ENCODE results near the gene NID2. TPM values are rescaled to one million over a fixed set of nuclear protein-coding genes. Genes with fewer than 3 reads are reported as not detected.
A peak's percentile ranks its signal among the peaks of the same experiment; 100 is the strongest.

NID2 gene, protein sequence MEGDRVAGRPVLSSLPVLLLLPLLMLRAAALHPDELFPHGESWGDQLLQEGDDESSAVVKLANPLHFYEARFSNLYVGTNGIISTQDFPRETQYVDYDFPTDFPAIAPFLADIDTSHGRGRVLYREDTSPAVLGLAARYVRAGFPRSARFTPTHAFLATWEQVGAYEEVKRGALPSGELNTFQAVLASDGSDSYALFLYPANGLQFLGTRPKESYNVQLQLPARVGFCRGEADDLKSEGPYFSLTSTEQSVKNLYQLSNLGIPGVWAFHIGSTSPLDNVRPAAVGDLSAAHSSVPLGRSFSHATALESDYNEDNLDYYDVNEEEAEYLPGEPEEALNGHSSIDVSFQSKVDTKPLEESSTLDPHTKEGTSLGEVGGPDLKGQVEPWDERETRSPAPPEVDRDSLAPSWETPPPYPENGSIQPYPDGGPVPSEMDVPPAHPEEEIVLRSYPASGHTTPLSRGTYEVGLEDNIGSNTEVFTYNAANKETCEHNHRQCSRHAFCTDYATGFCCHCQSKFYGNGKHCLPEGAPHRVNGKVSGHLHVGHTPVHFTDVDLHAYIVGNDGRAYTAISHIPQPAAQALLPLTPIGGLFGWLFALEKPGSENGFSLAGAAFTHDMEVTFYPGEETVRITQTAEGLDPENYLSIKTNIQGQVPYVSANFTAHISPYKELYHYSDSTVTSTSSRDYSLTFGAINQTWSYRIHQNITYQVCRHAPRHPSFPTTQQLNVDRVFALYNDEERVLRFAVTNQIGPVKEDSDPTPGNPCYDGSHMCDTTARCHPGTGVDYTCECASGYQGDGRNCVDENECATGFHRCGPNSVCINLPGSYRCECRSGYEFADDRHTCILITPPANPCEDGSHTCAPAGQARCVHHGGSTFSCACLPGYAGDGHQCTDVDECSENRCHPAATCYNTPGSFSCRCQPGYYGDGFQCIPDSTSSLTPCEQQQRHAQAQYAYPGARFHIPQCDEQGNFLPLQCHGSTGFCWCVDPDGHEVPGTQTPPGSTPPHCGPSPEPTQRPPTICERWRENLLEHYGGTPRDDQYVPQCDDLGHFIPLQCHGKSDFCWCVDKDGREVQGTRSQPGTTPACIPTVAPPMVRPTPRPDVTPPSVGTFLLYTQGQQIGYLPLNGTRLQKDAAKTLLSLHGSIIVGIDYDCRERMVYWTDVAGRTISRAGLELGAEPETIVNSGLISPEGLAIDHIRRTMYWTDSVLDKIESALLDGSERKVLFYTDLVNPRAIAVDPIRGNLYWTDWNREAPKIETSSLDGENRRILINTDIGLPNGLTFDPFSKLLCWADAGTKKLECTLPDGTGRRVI (N-terminal part only)
- total RNA-seq (not detected), polyA plus RNA-seq (0.30 TPM)

DNA sequence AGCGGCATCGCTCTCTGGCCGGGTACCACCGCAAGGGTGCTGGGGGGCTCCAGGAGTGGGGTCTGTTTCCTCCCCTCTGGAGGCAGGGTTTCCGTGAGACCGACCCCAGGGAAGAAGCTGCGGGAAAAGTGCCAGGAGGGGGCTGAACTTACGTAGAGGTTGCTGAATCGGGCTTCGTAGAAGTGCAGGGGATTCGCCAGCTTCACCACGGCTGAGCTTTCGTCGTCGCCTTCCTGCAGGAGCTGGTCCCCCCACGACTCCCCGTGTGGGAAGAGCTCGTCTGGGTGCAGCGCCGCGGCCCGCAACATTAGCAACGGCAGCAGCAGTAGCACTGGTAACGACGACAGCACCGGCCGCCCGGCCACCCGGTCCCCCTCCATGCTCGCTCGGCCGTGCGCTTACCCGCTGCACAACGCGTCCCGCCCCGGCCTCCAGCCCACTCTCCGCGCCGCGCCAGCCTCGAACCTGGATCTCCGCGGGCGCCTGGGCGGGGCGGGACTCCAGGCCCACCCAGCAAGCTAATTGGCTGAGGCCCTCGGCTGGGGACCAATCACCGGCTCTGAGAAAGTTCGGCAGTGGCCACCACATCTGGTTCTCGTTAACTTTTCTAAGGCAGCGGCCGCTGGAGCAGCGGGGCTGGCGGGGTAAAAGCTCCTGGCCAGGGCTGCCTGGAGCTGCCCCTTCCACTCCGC, at the start of gene NID2:
TSS of gene NID2 (minus strand) at position 445 of the 692 bp plus-strand sequence. CDS start at position 380, 65 bp downstream.
- peak within 1 kb of the TSS; percentile 64 for H3K4me3 ChIP-seq (ENCODE audit: low read length)
- CTCF ChIA-PET = interaction anchor here (1.1 to 3.2 kb wide), 3 partner anchors 13 to 198 kb away, joined by 3 to 14 read pairs (median 4); partner anchors contain the start of gene PTGDR
- POLR2A ChIA-PET = interaction anchor here (0.5 to 1.1 kb wide), 3 partner anchors 24 to 107 kb away, joined by 3 to 4 read pairs (median 3); no protein-coding TSS in a partner anchor

DNA sequence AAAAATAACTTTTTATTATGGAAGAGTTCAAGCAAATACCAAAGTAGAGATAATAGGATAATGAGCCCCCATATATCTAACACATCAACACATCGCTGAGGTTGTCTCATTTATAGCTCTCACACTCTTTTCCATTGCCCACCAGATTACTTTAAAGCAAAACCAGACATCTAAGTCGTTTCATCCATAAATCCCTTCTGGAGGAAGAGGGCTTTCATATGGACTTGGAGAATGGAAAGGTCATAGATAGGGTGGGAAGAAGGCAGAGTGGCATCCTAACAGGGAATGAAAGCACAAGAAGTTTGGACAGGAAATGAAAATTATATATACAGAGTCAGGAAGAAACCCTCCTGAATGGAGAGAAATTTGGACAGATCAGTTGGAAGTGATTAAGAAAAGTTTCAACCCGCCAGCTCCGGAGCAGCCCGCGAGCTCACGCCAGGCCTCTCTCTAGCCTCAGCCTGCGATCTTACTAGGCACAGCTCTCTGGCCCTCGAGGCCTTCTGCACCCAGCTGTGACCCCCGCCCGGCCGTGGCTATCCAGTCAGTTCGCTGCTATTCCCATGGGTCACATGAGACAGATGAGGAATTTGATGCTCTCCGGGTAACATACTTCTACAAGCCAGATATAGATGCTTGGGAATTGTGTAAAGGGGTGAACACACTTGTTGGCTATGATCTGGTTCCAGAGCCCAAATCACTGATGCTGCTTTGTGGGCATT, 48.4 kb upstream of the NID2 start:
- Mint-ChIP-seq H3K27me3 (no peaks in the 10 kb centered on the region), H3K4me1 (no peaks in the 10 kb centered on the region), H3K9me3 (no peaks in the 10 kb centered on the region), H3K36me3 (peaks cover 0 to 1% (median 0%) of the 10 kb centered on the region in 3 donors), H3K4me3 (no peak overlapping the region), H3K27ac (peak overlapping the region in 1 of 8 donors; percentile 4)
- Histone ChIP-seq H3K27me3 (ENCODE audit: insufficient read depth, low read length, poor library complexity, severe bottlenecking) (no peaks in the 10 kb centered on the region), H3K4me3 (ENCODE audit: low read length) (no peak overlapping the region), H3K36me3 (ENCODE audit: insufficient read depth, low read length) (no peaks in the 10 kb centered on the region), H3K9me3 (ENCODE audit: low read length) (no peaks in the 10 kb centered on the region), H3K4me1 (ENCODE audit: insufficient read depth, low read length) (no peaks in the 10 kb centered on the region), H3K27ac (ENCODE audit: low read depth, low read length) (no peak overlapping the region)
- no peak for DNase-seq
- POLR2A ChIA-PET = no interaction called here
- CTCF ChIA-PET = no interaction called here

More for the DNA sequence above, at the start of gene NID2:
- H3K4me1 ChIP-seq (ENCODE audit: insufficient read depth, low read length) = peaks cover 18% of the 10 kb centered on the region
- Mint-ChIP-seq H3K27me3 (peaks cover 29 to 36% of the 10 kb centered on the region in 2 donors), H3K27ac (peak within 1 kb of the TSS in 2 of 8 donors; percentile 5 to 12), H3K4me1 (peaks cover 21 to 35% (median 32%) of the 10 kb centered on the region in 3 donors), H3K4me3 (peak within 1 kb of the TSS; percentile 60 to 90 (median 79)), H3K36me3 (peaks cover 0 to 3% (median 0%) of the 10 kb centered on the region in 3 donors), H3K9me3 (no peaks in the 10 kb centered on the region)
- H3K36me3 ChIP-seq (ENCODE audit: insufficient read depth, low read length) = no peaks in the 10 kb centered on the region
- peak; percentile 17 to 63 (median 42) for DNase-seq
- peaks cover 28% of the 10 kb centered on the region for H3K27me3 ChIP-seq (ENCODE audit: insufficient read depth, low read length, poor library complexity, severe bottlenecking)
- no peak within 1 kb of the TSS for H3K27ac ChIP-seq (ENCODE audit: low read depth, low read length)
- no peaks in the 10 kb centered on the region for H3K9me3 ChIP-seq (ENCODE audit: low read length)

GRCh38 chr14:52115286-52115685, 46.4 kb upstream of the NID2 start:
- H3K4me3 ChIP-seq (ENCODE audit: low read length) = no peak overlapping the region
- H3K36me3 Mint-ChIP-seq = peaks cover 0 to 1% (median 0%) of the 10 kb centered on the region in 3 donors
- H3K27me3 Mint-ChIP-seq = no peaks in the 10 kb centered on the region
- no peaks in the 10 kb centered on the region for H3K4me1 Mint-ChIP-seq
- H3K4me3 Mint-ChIP-seq = no peak overlapping the region
- H3K36me3 ChIP-seq (ENCODE audit: insufficient read depth, low read length) = no peaks in the 10 kb centered on the region
- H3K27ac Mint-ChIP-seq = no peak overlapping the region
- H3K4me1 ChIP-seq (ENCODE audit: insufficient read depth, low read length) = no peaks in the 10 kb centered on the region
- POLR2A ChIA-PET = no interaction called here
- CTCF ChIA-PET = no interaction called here
- no peak for DNase-seq
- H3K27ac ChIP-seq (ENCODE audit: low read depth, low read length) = no peak overlapping the region
- no peaks in the 10 kb centered on the region for H3K27me3 ChIP-seq (ENCODE audit: insufficient read depth, low read length, poor library complexity, severe bottlenecking)
- H3K9me3 Mint-ChIP-seq = no peaks in the 10 kb centered on the region
- no peaks in the 10 kb centered on the region for H3K9me3 ChIP-seq (ENCODE audit: low read length)

DNA sequence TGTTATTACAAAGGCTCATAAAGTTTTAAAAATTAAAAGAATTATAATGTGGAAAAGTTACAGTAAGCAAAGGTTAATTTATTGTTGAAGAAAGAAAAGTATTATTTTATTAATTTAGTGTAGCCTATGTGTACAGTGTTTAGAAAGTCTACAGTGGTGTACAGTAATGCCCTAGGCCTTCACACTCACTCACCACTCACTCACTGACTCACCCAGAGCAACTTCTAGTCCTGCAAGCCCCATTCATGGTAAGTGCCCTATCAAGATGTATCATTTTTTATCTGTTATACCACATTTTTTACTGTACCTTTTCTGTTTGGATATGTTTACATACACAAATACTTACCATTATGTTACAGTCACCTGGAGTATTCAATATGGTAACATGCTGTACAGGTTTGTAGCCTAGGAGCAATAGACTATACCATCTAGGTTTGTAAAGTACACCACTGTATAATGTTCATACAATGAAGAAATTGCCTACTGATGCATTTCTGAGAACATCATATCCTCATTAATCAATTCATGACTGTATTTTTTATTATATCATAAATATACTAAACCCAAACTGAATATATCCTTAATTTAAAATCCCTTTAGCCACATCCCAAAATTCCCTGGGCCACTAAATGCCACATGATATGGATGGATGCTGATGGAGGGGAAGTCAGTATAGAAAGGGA, 43.6 kb upstream of the NID2 start:
- DNase-seq = no peak
- no peaks in the 10 kb centered on the region for H3K9me3 ChIP-seq (ENCODE audit: low read length)
- H3K4me1 ChIP-seq (ENCODE audit: insufficient read depth, low read length) = no peaks in the 10 kb centered on the region
- Mint-ChIP-seq H3K4me3 (no peak overlapping the region), H3K27ac (no peak overlapping the region), H3K27me3 (peaks cover 0 to 4% of the 10 kb centered on the region in 2 donors), H3K36me3 (peaks cover 0 to 1% (median 0%) of the 10 kb centered on the region in 3 donors), H3K4me1 (no peaks in the 10 kb centered on the region), H3K9me3 (no peaks in the 10 kb centered on the region)
- H3K27ac ChIP-seq (ENCODE audit: low read depth, low read length) = no peak overlapping the region
- no peaks in the 10 kb centered on the region for H3K36me3 ChIP-seq (ENCODE audit: insufficient read depth, low read length)
- no peaks in the 10 kb centered on the region for H3K27me3 ChIP-seq (ENCODE audit: insufficient read depth, low read length, poor library complexity, severe bottlenecking)
- POLR2A ChIA-PET = no interaction called here
- H3K4me3 ChIP-seq (ENCODE audit: low read length) = no peak overlapping the region
- CTCF ChIA-PET = no interaction called here

DNA sequence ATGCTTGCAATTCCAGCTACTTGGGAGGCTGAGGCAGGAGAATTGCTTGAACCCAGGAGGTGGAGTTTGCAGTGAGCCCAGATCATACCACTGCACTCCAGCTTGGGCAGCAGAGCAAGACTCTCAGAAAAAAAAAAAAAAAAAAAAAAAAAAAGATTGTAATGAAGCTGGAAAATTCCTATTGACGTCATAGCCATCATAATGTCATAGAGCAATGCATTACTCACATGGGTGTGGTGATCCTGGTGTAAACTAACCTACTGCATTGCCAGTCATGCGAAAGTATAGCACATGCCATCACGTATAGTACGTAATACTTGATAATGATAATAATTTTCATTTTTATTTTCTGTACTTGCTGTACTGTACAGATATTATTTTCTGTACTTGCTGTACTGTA, 42.7 kb upstream of the NID2 start:
- DNase-seq = no peak
- Mint-ChIP-seq H3K36me3 (no peaks in the 10 kb centered on the region), H3K27me3 (peaks cover 0 to 8% of the 10 kb centered on the region in 2 donors), H3K4me1 (no peaks in the 10 kb centered on the region), H3K9me3 (no peaks in the 10 kb centered on the region), H3K4me3 (no peak overlapping the region), H3K27ac (no peak overlapping the region)
- Histone ChIP-seq H3K36me3 (ENCODE audit: insufficient read depth, low read length) (no peaks in the 10 kb centered on the region), H3K27ac (ENCODE audit: low read depth, low read length) (no peak overlapping the region), H3K27me3 (ENCODE audit: insufficient read depth, low read length, poor library complexity, severe bottlenecking) (no peaks in the 10 kb centered on the region), H3K4me3 (ENCODE audit: low read length) (no peak overlapping the region), H3K4me1 (ENCODE audit: insufficient read depth, low read length) (no peaks in the 10 kb centered on the region), H3K9me3 (ENCODE audit: low read length) (no peaks in the 10 kb centered on the region)
- ChIA-PET CTCF (no interaction called here), POLR2A (no interaction called here)

DNA sequence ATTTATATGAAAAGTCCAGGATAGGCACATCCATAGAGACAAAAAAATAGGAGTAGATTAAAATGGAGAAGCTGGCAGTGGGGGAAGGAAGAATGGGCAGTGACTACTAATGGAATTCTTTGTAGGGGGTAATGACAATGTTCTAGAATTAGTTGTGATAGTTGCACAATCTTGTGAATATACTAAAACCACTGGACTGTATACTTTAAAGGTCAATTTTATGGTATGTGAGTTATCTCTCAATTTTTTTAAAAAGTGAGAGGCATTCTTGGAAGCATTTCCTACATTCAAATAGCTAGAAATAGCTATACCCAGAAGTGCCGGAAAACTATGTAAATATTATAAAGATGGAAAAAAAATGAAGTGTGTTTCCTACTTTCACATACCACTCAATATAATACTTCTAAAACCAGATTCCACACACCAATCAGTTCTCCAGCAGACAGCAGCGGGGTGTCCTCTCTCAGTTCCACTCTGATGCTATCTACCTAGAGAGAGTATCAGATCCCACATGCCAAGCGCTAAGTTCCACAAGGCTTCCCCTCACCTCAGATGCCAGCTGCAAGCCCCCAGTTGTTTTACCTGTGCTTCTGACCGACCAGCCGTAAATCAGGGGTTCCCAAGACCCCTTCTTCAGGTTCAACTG, 41.7 kb upstream of the NID2 start:
- no peaks in the 10 kb centered on the region for H3K9me3 Mint-ChIP-seq
- no peaks in the 10 kb centered on the region for H3K27me3 ChIP-seq (ENCODE audit: insufficient read depth, low read length, poor library complexity, severe bottlenecking)
- H3K4me3 ChIP-seq (ENCODE audit: low read length) = no peak overlapping the region
- no peaks in the 10 kb centered on the region for H3K36me3 Mint-ChIP-seq
- H3K9me3 ChIP-seq (ENCODE audit: low read length) = no peaks in the 10 kb centered on the region
- H3K27ac Mint-ChIP-seq = no peak overlapping the region
- no peak overlapping the region for H3K27ac ChIP-seq (ENCODE audit: low read depth, low read length)
- H3K4me1 Mint-ChIP-seq = no peaks in the 10 kb centered on the region
- no peaks in the 10 kb centered on the region for H3K36me3 ChIP-seq (ENCODE audit: insufficient read depth, low read length)
- DNase-seq = no peak
- no peaks in the 10 kb centered on the region for H3K4me1 ChIP-seq (ENCODE audit: insufficient read depth, low read length)
- H3K27me3 Mint-ChIP-seq = peaks cover 0 to 8% of the 10 kb centered on the region in 2 donors
- H3K4me3 Mint-ChIP-seq = no peak overlapping the region
- ChIA-PET POLR2A (no interaction called here), CTCF (no interaction called here)

All from CD8-positive, alpha-beta memory T cell (primary cell).